IMR-90 (cell line): ENCODE data around the gene ST3GAL3.

Experiments used
- BHLHE40 ChIP-seq: fragments of 150-350 bp; IDR thresholded peaks from 2 replicates; pipeline ENCODE4 v1.6.1; 2016; ENCODE audit warnings: mild to moderate bottlenecking, low read depth, low read length
- CTCF ChIP-seq: conservative IDR thresholded peaks from 2 replicates; pipeline ENCODE4 v1.5.1; 2012; ENCODE audit warnings: mild to moderate bottlenecking, low read depth, low read length, improper control_type of control experiment
- ELK1 ChIP-seq: fragments of 150-350 bp; IDR thresholded peaks from 2 replicates; pipeline ENCODE4 v1.6.1; 2016; ENCODE audit warnings: low read depth, mild to moderate bottlenecking, low read length, moderate library complexity, borderline replicate concordance
- MAZ ChIP-seq: IDR thresholded peaks from 2 replicates; pipeline ENCODE4 v1.6.1; 2012; ENCODE audit warnings: low read depth, mild to moderate bottlenecking, low read length, improper control_type of control experiment, moderate library complexity, borderline replicate concordance
- POLR2A ChIP-seq: IDR thresholded peaks from 2 replicates; pipeline ENCODE4 v1.6.1; 2012; ENCODE audit warnings: mild to moderate bottlenecking, low read depth, low read length
- RCOR1 ChIP-seq: IDR thresholded peaks from 2 replicates; pipeline ENCODE4 v1.6.1; 2012; ENCODE audit warnings: mild to moderate bottlenecking, low read length, improper control_type of control experiment; ENCODE audit not compliant: insufficient replicate concordance
- RFX5 ChIP-seq: IDR thresholded peaks from 2 replicates; pipeline ENCODE4 v1.8.0; 2012; ENCODE audit warnings: low read depth, mild to moderate bottlenecking, low read length, moderate library complexity
- USF2 ChIP-seq: fragments of 150-350 bp; IDR thresholded peaks from 2 replicates; pipeline ENCODE4 v1.6.1; 2017; ENCODE audit warnings: mild to moderate bottlenecking, antibody characterized with exemption, low read length, low read depth

GRCh38 chr1:43924516-43924915, 217.2 kb downstream of the ST3GAL3 start:
- TF ChIP-seq RCOR1 = no peak
- no peak for TF ChIP-seq USF2
- TF ChIP-seq CTCF = no peak
- no peak for TF ChIP-seq POLR2A
- TF ChIP-seq RFX5 = no peak
- TF ChIP-seq BHLHE40 = no peak
- TF ChIP-seq ELK1 = no peak
- TF ChIP-seq MAZ = no peak
